B cell (primary cell): ENCODE results near the gene CAPN12. TPM values are rescaled to one million over a fixed set of nuclear protein-coding genes. Genes with fewer than 3 reads are reported as not detected.
"Not testable (repeated sequence)": the region's sequence is repeated elsewhere in the genome, so short reads cannot be mapped to it uniquely, and the experiment has no call there.

Source experiments
- ATAC-seq: fragments of 200-7000 bp; cut with Tn5 transposase; one replicate; pipeline ENCODE4 v1.10.0; 2021; ENCODE audit warnings: low read depth, mild to moderate bottlenecking, moderate number of reproducible peaks, moderate library complexity
- CTCF ChIA-PET: fragments of 350-600 bp; sonication (Branson Sonifier 250); formaldehyde crosslinking; loops from one replicate; lab custom pipeline; 2021; ENCODE audit warnings: antibody characterized with exemption, inconsistent platforms; lab: Charles Lee
- POLR2A ChIA-PET: fragments of 350-600 bp; sonication (Branson Sonifier 250); formaldehyde crosslinking; loops from one replicate; lab custom pipeline; 2021; ENCODE audit warnings: antibody characterized with exemption; lab: Charles Lee
- DNase-seq: peaks from one replicate; pipeline ENCODE4 v3.0.0; 2013
- H2AFZ ChIP-seq: 2 replicates; pipeline ENCODE4 v1.6.1; 2012; ENCODE audit warnings: mild to moderate bottlenecking, low read depth, low read length; ENCODE audit not compliant: insufficient read depth, poor library complexity, severe bottlenecking
- H3K27ac ChIP-seq, 2 donors: 1 replicate in 1 of 2; 2 replicates in 1 of 2; pipeline ENCODE4 v1.5.1; 2012 to 2013; ENCODE audit warnings: low read length in 2 of 2, mild to moderate bottlenecking in 2 of 2, moderate library complexity in 1 of 2
- H3K27me3 ChIP-seq, 4 experiments: fragments of 200-600 bp in 1 of 4; sonication (generic) in 1 of 4; replicated peaks in 1 of 4; 1 replicate in 2 of 4; 2 replicates in 2 of 4; pipeline versions ENCODE4 v1.6.1 to v1.7.0; 2013 to 2016; ENCODE audit warnings: low read length in 3 of 4, mild to moderate bottlenecking in 2 of 4, mixed read lengths in 1 of 4, moderate library complexity in 1 of 4; ENCODE audit not compliant: insufficient read depth in 4 of 4, control insufficient read depth in 3 of 4; ENCODE audit errors: control extremely low read depth in 1 of 4
- H3K36me3 ChIP-seq, 2 experiments: replicated peaks in 1 of 2; 1 replicate in 1 of 2; 2 replicates in 1 of 2; pipeline versions ENCODE4 v1.6.1 to v1.7.1; 2013; ENCODE audit warnings: low read length in 1 of 2; ENCODE audit not compliant: insufficient read depth in 2 of 2, control insufficient read depth in 1 of 2; ENCODE audit errors: control extremely low read depth in 1 of 2, extremely low read depth in 1 of 2
- H3K4me1 ChIP-seq, 2 donors: fragments of 200-600 bp in 1 of 2; sonication (generic) in 1 of 2; 1 replicate in 1 of 2; 2 replicates in 1 of 2; pipeline versions ENCODE4 v1.5.1 to v1.6.1; 2013 to 2017; ENCODE audit warnings: low read length in 2 of 2; ENCODE audit not compliant: control insufficient read depth in 2 of 2, insufficient read depth in 2 of 2
- H3K4me2 ChIP-seq: replicated peaks from 2 replicates; pipeline ENCODE3; 2012; ENCODE audit warnings: mild to moderate bottlenecking, low read depth, low read length; ENCODE audit not compliant: poor library complexity, severe bottlenecking
- H3K4me3 ChIP-seq, 5 experiments: fragments of 200-600 bp in 1 of 5; sonication (generic) in 1 of 5; 1 replicate in 3 of 5; 2 replicates in 2 of 5; pipeline versions ENCODE4 v1.5.1 to v1.7.0; 2011 to 2016; ENCODE audit warnings: low read length in 4 of 5, mild to moderate bottlenecking in 4 of 5, low read depth in 2 of 5, control low read depth in 1 of 5, moderate library complexity in 1 of 5; ENCODE audit not compliant: insufficient read depth in 1 of 5; ENCODE audit errors: control extremely low read depth in 1 of 5, extremely low read depth in 1 of 5
- H3K79me2 ChIP-seq: fragments of 200-600 bp; sonication (generic); one replicate; pipeline ENCODE4 v1.6.0; 2016; ENCODE audit warnings: low read length; ENCODE audit not compliant: control insufficient read depth, insufficient read depth
- H3K9ac ChIP-seq: fragments of 200-600 bp; sonication (generic); 2 replicates; pipeline ENCODE4 v1.6.1; 2017; ENCODE audit warnings: mild to moderate bottlenecking, low read length, moderate library complexity
- H3K9me3 ChIP-seq, 3 donors: one replicate each; pipeline versions ENCODE4 v1.6.1 to v1.7.1; 2013; ENCODE audit warnings: low read length in 2 of 3; ENCODE audit not compliant: control insufficient read depth in 2 of 3, insufficient read depth in 1 of 3; ENCODE audit errors: control extremely low read depth in 1 of 3
- H4K20me1 ChIP-seq: 2 replicates; pipeline ENCODE4 v1.6.0; 2012; ENCODE audit warnings: mild to moderate bottlenecking, low read length; ENCODE audit not compliant: insufficient read depth, control insufficient read depth, poor library complexity, severe bottlenecking
- H3K27ac Mint-ChIP-seq: one replicate; pipeline ENCODE4 v1.8.0; 2021; ENCODE audit warnings: mixed read lengths
- H3K27me3 Mint-ChIP-seq: one replicate; pipeline ENCODE4 v1.8.0; 2021; ENCODE audit warnings: mixed read lengths
- H3K4me1 Mint-ChIP-seq: one replicate; pipeline ENCODE4 v1.8.0; 2021; ENCODE audit warnings: mixed read lengths
- H3K4me3 Mint-ChIP-seq: one replicate; pipeline ENCODE4 v1.8.0; 2021; ENCODE audit warnings: mixed read lengths
- H3K9me3 Mint-ChIP-seq: one replicate; pipeline ENCODE4 v1.8.0; 2022; ENCODE audit warnings: mixed read lengths; ENCODE audit not compliant: insufficient read depth
- WGBS: methylation state at CpG from one replicate; pipeline ENCODE4 v1.1.5; 2013; ENCODE audit warnings: missing lambda C conversion rate; ENCODE audit not compliant: insufficient coverage; 5-methylcytosine and 5-hydroxymethylcytosine counted together
- intact Hi-C: fragments of 100-400 bp; cut with micrococcal nuclease; formaldehyde crosslinking; loops from one replicate; pipeline ENCODE4 v1.10.0; 2022
- polyA plus RNA-seq: library from polyadenylated mRNA; depleted of rRNA; stranded (reverse); fragments of >200 nt; gene quantifications from 2 replicates; pipeline ENCODE4 v1.2.3, GENCODE V29; 2012
- total RNA-seq, 2 donors: library from RNA; stranded (reverse); fragments of 120-200 nt in 1 of 2; gene quantifications; 1 replicate in 1 of 2; 2 replicates in 1 of 2; pipeline versions ENCODE4 v1.2.3 to v1.2.4, GENCODE V29; 2013 to 2022

CAPN12 gene
- total and polyA plus RNA-seq, 2 donors (not counting 1 experiment from before 2014, with no cell fraction given), result 28.6 to 104 TPM

GRCh38 chr19:38771569-38771968 lies 27.3 kb upstream of the CAPN12 start:
- peaks cover 11% of the 10 kb centered on the region for H3K4me1 Mint-ChIP-seq
- H3K27ac Mint-ChIP-seq, H3K79me2 ChIP-seq, H3K27me3 Mint-ChIP-seq, DNase-seq, H3K27me3 ChIP-seq, H3K4me2 ChIP-seq, H3K9me3 ChIP-seq, CTCF ChIA-PET, ATAC-seq, H2AFZ ChIP-seq, POLR2A ChIA-PET, H4K20me1 ChIP-seq, H3K4me3 Mint-ChIP-seq, H3K4me3 ChIP-seq, H3K27ac ChIP-seq, H3K9ac ChIP-seq, H3K36me3 ChIP-seq, H3K9me3 Mint-ChIP-seq: not testable (repeated sequence)
- no CpG with 5 or more reads among the region's 30 CpGs for WGBS
- intact Hi-C loops, result loop anchor here (2.0 kb wide), 1 partner anchor 59 kb away; the partner anchor contains the start of gene ECH1
- H3K4me1 ChIP-seq, result peaks cover 6 to 12% of the 10 kb centered on the region in 2 donors

GRCh38 chr19:38770949-38771275 lies 26.6 kb upstream of the CAPN12 start:
- H3K36me3 ChIP-seq, H3K9me3 Mint-ChIP-seq, DNase-seq, H3K4me3 Mint-ChIP-seq, H3K9ac ChIP-seq, CTCF ChIA-PET, H2AFZ ChIP-seq, H3K4me3 ChIP-seq, H3K27me3 Mint-ChIP-seq, H3K27ac Mint-ChIP-seq, H3K79me2 ChIP-seq, H3K27ac ChIP-seq, H3K27me3 ChIP-seq, H3K4me2 ChIP-seq, H3K9me3 ChIP-seq, POLR2A ChIA-PET, H4K20me1 ChIP-seq: not testable (repeated sequence)
- peaks cover 6 to 12% of the 10 kb centered on the region in 2 donors for H3K4me1 ChIP-seq
- intact Hi-C loops, result loop anchor here (2.0 kb wide), 1 partner anchor 60 kb away; the partner anchor contains the start of gene ECH1
- peaks cover 11% of the 10 kb centered on the region for H3K4me1 Mint-ChIP-seq
- peak; percentile 68 for ATAC-seq
- no CpG with 5 or more reads among the region's 22 CpGs for WGBS

GRCh38 chr19:38770228-38770948 lies 26.1 kb upstream of the CAPN12 start:
- peak overlapping the region; percentile 31 to 75 for H3K27ac ChIP-seq
- peak overlapping the region in 4 of 5 experiments; percentile 40 to 59 (median 47) for H3K4me3 ChIP-seq
- Mint-ChIP-seq H3K4me1 (peaks cover 11% of the 10 kb centered on the region), H3K4me3 (peak overlapping the region; percentile 81)
- CTCF ChIA-PET, result interaction anchor here (1.0 to 2.0 kb wide), 22 partner anchors 8 to 367 kb away, joined by 3 to 24 read pairs (median 6); partner anchors contain the start of genes ECH1, EIF3K, FAM98C and MRPS12
- H4K20me1 ChIP-seq, H3K27ac Mint-ChIP-seq, H3K9me3 Mint-ChIP-seq, H3K36me3 ChIP-seq, H3K9me3 ChIP-seq, DNase-seq, H3K27me3 Mint-ChIP-seq, H3K79me2 ChIP-seq, H3K27me3 ChIP-seq, ATAC-seq: not testable (repeated sequence)
- peak overlapping the region; percentile 77 for H3K4me2 ChIP-seq
- peak overlapping the region; percentile 91 for H2AFZ ChIP-seq
- H3K9ac ChIP-seq, result peak overlapping the region; percentile 62
- WGBS, result 5% methylated on average over 13 of the region's 58 CpGs
- POLR2A ChIA-PET, result interaction anchor here (0.8 to 2.0 kb wide), 8 partner anchors 33 to 160 kb away, joined by 3 to 17 read pairs (median 7); partner anchors contain the start of genes ECH1, EIF3K, MRPS12 and SARS2
- peaks cover 6 to 12% of the 10 kb centered on the region in 2 donors for H3K4me1 ChIP-seq
- intact Hi-C loops, result loop anchor here (2.0 kb wide), 1 partner anchor 60 kb away; the partner anchor contains the start of gene ECH1
